HG03066 (cell line): ENCODE results near the gene RFPL4A.
"Not testable (repeated sequence)": the region's sequence is repeated elsewhere in the genome, so short reads cannot be mapped to it uniquely, and the experiment has no call there.

ENCODE experiments used
- ATAC-seq: cut with Tn5 transposase; IDR thresholded peaks from one replicate; pipeline ENCODE4 v1.9.1; 2021; ENCODE audit warnings: low read depth; ENCODE audit not compliant: unreplicated experiment

RFPL4A gene

GRCh38 chr19:55758797-55759196 lies at the start of gene RFPL4A:
Gene RFPL4A (plus strand): TSS chr19:55759097. CDS start chr19:55761801, 2,704 bp downstream.
- not testable (repeated sequence) for ATAC-seq

DNA sequence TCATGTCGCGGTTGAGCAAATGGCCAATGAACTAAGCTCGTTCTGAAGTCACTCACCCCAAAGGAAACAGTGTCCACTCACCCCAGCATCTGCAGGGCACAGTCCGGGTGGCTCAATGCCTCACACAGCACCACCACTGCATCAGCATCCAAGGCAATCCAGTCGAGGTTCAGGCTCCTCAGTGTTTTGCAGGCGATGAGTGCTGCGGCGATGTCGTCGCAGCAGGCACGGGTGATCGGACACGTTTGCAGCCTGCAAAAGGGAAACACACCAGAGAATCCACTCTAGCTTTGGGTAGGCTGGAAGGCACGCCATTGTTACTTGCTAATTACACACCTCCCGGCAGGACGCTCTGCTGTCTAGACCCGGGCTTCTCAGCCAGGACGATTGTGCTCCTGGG lies 47.2 kb upstream of the RFPL4A start:
- no peak for ATAC-seq

DNA sequence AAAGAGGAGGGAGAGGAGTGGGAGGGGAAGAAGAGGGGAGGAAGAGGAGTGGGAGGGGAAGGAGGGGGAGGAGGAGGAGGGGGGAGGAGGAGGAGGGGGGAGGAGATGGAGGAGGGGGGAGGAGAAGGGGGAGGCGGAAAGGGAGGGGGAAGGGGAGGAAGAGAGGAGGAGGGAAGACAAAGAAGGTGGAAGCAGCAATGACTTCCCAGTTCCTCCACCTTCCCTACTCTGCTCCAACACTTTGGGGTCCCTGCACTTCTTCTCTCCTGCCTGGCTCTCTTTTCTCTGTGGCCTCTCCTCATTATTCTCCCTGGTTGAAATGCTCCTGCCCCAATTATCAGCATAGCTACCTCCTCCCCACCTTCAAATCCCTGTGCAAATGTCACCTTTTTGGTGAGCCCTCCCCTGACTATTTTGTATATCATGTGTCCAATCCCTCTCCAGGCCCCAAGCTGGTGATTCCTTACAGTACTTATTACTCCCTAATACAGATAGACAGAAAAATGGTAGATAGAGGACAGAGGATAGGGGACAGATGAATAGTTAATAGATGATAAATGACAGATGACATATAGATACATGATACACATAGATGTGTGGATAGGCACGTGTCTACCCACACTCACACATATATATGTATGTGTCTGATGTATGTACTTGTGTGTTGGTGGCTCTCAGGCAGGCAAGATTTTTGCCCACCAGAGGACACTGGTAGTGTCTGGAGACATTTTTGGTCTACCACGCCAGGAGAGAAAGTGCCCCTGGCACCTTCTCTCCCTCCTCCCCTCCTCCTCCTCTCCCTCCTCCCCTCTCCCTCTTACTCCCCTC lies 45.9 kb upstream of the RFPL4A start:
- ATAC-seq, result no peak

GRCh38 chr19:55716531-55716930 lies 42.4 kb upstream of the RFPL4A start:
- no peak for ATAC-seq

DNA sequence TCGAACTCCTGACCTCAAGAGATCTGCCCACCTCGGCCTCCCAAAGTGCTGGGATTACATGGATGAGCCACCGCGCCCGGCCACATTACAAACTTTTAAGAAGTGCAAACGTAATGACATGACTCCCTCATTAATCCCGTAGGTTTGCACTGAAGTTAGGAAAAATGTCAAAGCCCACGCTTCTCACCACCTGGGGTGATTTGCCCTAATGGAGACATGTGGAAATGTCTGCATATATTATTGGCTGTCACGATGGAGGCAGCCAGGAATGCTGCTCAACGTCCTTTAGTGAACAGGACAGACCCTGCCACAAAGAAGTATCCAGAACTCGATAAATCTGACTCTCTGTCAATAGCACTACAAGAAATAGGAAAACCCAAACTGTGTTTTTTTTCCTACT lies 41.6 kb upstream of the RFPL4A start:
- no peak for ATAC-seq

DNA sequence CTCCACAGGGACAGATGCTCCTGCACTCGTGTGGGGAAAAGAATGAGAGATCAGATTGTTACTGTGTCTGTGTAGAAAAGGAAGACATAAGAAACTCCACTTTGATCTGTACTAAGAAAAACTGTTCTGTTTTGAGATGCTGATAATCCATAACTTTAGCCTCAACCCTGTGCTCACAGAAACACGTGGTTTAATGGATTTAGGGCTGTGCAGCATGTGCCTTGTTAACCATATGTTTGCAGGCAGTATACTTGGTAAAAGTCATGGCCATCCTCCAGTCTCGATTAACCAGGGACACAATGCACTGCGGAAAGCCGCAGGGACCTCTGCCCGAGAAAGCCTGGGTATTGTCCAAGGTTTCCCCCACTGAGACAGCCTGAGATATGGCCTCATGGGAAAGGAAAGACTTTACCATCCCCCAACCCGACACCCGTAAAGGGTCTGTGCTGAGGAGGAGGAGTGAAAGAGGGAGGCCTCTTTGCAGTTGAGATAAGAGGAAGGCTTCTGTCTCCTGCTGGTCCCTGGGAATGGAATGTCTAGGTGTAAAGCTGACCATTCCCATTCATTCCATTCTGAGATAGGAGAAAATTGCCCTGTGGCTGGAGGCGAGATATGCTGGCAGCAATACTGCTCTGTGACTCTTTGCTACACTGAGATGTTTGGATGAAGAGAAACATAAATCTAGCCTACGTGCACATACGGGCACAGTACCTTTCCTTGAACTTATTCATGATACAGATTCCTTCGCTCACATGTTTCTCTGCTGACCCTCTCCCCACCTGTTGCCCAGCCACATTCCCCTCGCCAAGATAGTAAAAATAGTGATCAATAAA lies 40.8 kb upstream of the RFPL4A start:
- not testable (repeated sequence) for ATAC-seq

- no peak for ATAC-seq
These were observed 38.6 kb upstream of the RFPL4A start for GRCh38 chr19:55720214-55720746.

- no peak for ATAC-seq
These were observed 38.1 kb upstream of the RFPL4A start for GRCh38 chr19:55720801-55721200.

DNA sequence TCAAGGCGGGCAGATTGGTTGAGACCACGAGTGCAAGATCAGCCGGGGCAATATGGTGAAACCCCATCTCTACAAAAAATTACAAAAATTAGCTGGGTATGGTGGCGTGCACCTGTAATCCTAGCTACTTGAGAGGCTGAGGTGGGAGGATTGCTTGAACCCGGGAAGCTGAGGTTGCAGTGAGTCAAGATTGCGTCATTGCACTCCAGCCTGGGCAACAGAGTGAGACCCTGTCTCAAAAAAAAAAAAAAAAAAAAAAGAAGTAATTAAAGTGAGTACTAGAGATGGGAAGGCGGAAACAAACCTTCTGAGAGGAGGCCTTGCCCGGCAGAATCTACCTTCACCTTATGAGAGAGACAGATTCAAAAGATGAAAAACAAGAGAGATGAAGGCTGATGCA lies 35.4 kb upstream of the RFPL4A start:
- ATAC-seq, result no peak

DNA sequence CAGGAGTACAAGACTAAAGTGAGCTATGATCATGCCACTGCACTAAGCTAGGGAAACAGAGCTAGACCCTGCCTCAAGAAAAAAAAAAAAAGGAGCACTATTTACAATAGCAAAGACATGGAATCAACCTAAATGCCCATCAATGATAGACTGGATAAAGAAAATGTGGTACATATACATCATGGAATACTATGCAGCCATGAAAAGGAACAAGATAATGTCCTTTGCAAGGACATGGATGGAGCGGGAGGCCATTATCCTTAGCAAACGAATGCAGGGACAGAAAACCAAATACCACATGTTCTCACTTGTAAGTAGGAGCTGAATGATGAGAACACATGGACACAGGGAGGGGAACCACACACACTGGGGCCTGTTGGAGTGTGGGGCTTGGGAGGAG lies 28.5 kb upstream of the RFPL4A start:
- not testable (repeated sequence) for ATAC-seq

GRCh38 chr19:55738302-55738701 lies 20.6 kb upstream of the RFPL4A start, which contains the start of gene NLRP9:
Gene NLRP9 (minus strand): TSS chr19:55738402. CDS start chr19:55738374, 28 bp downstream.
- no peak for ATAC-seq

DNA sequence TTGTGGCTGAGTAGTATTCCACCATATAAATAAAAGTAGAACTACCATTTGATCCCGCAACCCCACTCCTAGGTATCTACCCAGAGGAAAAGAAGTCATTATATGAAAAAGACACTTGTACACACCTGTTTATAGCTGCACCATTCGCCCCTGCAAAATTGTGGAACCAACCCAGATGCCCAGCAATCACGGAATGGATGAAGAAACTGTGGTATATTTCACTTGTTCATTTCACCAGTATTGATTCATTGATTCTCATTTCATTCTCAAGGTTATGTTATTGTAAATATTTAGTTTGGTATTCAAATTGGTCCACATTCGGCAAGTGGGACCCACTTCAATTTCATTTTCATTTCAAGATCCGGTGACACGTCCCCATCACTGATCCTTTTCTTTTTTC lies 8.2 kb upstream of the RFPL4A start:
- no peak for ATAC-seq

DNA sequence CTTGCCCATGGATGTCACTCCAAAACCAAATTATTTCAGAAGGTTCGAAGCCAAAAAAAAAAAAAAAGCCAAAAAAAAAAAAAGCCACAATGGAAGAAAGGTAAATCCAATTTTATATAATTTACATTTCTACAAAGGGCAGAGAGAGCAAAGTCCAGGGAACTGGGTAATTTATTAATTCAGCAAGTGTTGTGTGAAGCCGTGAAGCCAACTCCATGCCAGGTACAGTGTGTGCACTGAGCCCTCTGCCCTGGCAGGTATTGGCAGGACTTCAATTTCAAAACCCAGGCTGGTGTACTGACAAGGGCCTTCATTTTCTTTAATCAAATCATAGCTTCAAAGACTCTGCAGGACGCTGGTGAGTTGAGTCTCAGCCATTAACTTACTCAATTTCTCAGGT lies 5.5 kb upstream of the RFPL4A start:
- ATAC-seq, result no peak

- not testable (repeated sequence) for ATAC-seq
These were observed 2.1 kb upstream of the RFPL4A start for GRCh38 chr19:55756808-55757207.

DNA sequence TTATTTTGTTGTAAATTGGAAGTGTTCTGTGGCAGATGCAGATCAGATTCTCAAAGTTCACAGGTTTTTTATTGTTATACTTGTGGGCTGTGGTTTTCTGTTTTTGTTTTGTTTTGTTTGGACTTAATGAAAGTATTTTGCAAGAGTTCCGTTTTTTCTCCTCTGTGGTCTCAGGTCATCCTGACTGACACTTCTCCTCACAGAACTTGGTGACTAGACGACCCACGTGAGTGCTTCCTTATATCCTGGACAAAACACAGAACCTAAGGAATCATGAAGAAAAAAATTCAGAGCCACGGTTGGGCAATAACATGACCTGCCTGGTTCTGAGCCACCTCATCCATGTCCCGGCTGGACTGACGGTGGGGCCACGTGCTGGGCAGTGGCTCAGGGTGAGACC lies 7.6 kb downstream of the RFPL4A start:
- no peak for ATAC-seq

DNA sequence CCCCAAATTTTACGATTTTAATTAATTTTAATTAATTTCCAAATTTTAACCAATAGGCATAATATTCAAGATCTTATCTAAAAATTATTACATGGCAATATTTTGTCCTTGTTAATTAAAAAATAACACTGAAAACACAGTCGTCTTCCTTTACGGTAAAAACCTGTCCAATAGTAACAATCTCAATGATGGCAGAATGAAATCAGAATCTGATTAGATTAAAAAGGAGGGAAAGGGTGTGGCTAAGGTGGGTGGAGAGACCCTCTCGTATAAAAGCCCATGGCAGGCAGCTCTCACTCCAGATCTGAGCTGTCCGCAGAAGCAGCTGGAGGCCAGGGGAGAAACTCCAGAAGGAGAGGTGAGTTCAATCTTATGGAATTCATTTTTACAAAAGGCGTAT lies 9.9 kb downstream of the RFPL4A start, which contains the start of gene RFPL4AL1:
TSS of gene RFPL4AL1 (plus strand) at position 301 of the 400 bp plus-strand sequence. CDS start 2,687 bp downstream, outside the sequence.
- not testable (repeated sequence) for ATAC-seq

GRCh38 chr19:55769632-55770031 lies 10.7 kb downstream of the RFPL4A start:
- not testable (repeated sequence) for ATAC-seq

DNA sequence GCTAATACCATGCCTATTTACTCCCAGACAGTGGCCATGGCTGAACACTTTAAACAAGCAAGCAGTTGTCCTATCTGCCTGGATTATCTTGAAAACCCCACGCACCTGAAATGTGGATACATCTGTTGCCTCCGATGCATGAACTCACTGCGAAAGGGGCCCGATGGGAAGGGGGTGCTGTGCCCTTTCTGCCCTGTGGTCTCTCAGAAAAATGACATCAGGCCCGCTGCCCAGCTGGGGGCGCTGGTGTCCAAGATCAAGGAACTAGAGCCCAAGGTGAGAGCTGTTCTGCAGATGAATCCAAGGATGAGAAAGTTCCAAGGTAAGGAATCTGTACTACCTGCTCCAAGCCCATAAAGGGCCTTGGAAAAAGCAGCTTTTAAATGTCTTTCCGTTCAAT lies 18.6 kb downstream of the RFPL4A start:
- ATAC-seq, result no peak

- ATAC-seq, result no peak
These were observed 19.4 kb downstream of the RFPL4A start for GRCh38 chr19:55778331-55778730.

- ATAC-seq, result no peak
These were observed 22.2 kb downstream of the RFPL4A start for GRCh38 chr19:55781112-55781511.

GRCh38 chr19:55795021-55795420 lies 36.1 kb downstream of the RFPL4A start:
- no peak for ATAC-seq
